ENCODE measurements around the gene LMNTD2.
"Not testable (repeated sequence)": the region's sequence is repeated elsewhere in the genome, so short reads cannot be mapped to it uniquely, and the experiment has no call there.

The LMNTD2 gene

DNA sequence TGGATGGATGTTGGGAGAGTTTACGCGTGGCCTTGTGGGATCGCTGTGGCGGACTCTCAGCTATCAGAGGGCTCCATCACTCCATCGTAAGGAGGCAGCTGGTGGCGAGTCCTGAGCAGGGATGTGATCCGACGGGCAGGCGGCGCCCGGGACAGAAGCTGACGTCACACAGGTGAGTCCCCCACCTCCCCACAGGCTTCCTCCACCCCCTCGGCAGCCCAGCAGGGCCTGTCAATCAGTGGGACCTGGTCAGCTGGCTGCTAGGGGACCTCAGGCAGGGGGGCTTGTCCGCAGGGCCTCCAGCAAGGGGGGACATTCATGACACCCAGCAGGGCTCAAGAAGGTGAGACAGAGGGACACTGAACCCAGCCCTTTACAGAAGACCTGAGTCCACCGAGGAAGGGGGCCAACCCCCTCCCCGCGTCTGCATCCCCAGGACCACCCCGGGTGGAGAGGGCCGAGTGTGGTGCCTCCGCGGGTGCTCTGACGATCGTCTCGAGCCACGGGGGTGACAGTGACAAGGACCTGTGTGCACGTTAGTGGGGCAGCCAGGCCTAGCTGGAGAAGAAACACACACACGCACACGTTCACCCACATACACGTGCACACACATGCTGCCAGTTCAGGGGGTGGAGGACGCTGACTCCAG is 32.2 kb downstream of the LMNTD2 start:
- no peak overlapping the region for H3K9ac ChIP-seq (ENCODE audit: low read depth in 1 of 2, low read length in 2 of 2)
- no peak overlapping the region for H3K4me3 ChIP-seq (ENCODE audit: low read length in 2 of 2)
- H3K4me1 ChIP-seq (ENCODE audit: control insufficient read depth in 2 of 2, insufficient read depth in 2 of 2, low read length in 2 of 2) = peaks cover 0 to under 1% of the 10 kb centered on the region in 2 donors
- H3K27me3 ChIP-seq (ENCODE audit: control insufficient read depth in 2 of 2, insufficient read depth in 2 of 2, low read length in 2 of 2) = no peaks in the 10 kb centered on the region
- peaks cover 8 to 14% of the 10 kb centered on the region in 2 donors for H3K36me3 ChIP-seq (ENCODE audit: control insufficient read depth in 2 of 2, insufficient read depth in 2 of 2, low read length in 2 of 2)
- no peak overlapping the region for H3K27ac ChIP-seq (ENCODE audit: low read depth in 2 of 2, low read length in 2 of 2)
- H3K9me3 ChIP-seq (ENCODE audit: control insufficient read depth in 2 of 2, low read length in 2 of 2) = no peaks in the 10 kb centered on the region

DNA sequence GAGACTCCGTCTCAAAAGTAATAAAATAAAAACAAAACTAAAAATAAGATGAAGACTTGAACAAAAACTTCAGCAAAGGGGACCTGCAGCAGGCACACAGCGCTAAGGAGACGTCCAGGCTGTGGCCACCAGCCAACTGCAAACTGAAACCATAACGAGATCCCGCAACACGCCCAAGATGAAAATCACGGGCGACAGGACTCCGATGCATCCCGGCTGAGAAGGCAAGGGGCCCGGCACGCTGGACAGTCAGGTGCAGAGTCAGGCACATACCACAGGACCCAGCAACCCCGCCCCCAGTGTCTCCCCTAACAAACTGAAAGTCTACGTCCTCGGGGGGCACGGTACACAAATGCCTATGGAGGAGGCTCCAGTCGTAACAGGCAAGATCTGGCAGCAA is 34.3 kb downstream of the LMNTD2 start:
- Histone ChIP-seq H3K9me3 (ENCODE audit: control insufficient read depth in 2 of 2, low read length in 2 of 2) (no peaks in the 10 kb centered on the region), H3K36me3 (ENCODE audit: control insufficient read depth in 2 of 2, insufficient read depth in 2 of 2, low read length in 2 of 2) (no peaks in the 10 kb centered on the region), H3K4me1 (ENCODE audit: control insufficient read depth in 2 of 2, insufficient read depth in 2 of 2, low read length in 2 of 2) (no peaks in the 10 kb centered on the region), H3K4me3 (ENCODE audit: low read length in 2 of 2) (no peak overlapping the region), H3K9ac (ENCODE audit: low read depth in 1 of 2, low read length in 2 of 2) (no peak overlapping the region), H3K27ac (ENCODE audit: low read depth in 2 of 2, low read length in 2 of 2) (no peak overlapping the region), H3K27me3 (ENCODE audit: control insufficient read depth in 2 of 2, insufficient read depth in 2 of 2, low read length in 2 of 2) (no peaks in the 10 kb centered on the region)

DNA sequence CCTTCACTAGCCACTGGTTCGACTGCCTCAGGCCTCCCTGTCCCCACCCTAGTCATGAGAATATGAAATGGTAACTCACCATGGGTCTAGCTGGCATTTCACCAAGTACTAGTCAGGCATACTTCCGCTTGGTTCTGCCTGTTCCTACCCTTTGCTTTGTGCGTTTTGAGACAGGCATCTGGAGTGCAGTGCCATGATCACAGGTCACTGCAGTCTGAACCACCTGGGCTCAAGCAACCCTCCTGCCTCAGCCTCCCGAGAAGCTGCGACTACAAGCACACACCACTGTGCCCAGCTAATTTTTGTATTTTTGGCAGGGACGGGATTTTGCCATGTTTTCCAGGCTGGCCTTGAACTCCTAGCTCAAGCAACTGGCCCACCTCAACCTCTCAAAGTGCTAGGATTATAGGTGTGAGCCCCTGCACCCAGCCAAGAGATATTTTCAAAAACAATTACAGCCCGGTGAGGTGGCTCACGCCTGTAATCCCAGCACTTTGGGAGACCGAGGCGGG is 39.3 kb downstream of the LMNTD2 start:
- no peaks in the 10 kb centered on the region for H3K27me3 ChIP-seq (ENCODE audit: control insufficient read depth in 2 of 2, insufficient read depth in 2 of 2, low read length in 2 of 2)
- peaks cover 0 to 3% of the 10 kb centered on the region in 2 donors for H3K9me3 ChIP-seq (ENCODE audit: control insufficient read depth in 2 of 2, low read length in 2 of 2)
- peaks cover 0 to 5% of the 10 kb centered on the region in 2 donors for H3K4me1 ChIP-seq (ENCODE audit: control insufficient read depth in 2 of 2, insufficient read depth in 2 of 2, low read length in 2 of 2)
- H3K36me3 ChIP-seq (ENCODE audit: control insufficient read depth in 2 of 2, insufficient read depth in 2 of 2, low read length in 2 of 2) = no peaks in the 10 kb centered on the region
- no peak overlapping the region for H3K4me3 ChIP-seq (ENCODE audit: low read length in 2 of 2)
- H3K27ac ChIP-seq (ENCODE audit: low read depth in 2 of 2, low read length in 2 of 2) = no peak overlapping the region
- H3K9ac ChIP-seq (ENCODE audit: low read depth in 1 of 2, low read length in 2 of 2) = no peak overlapping the region

DNA sequence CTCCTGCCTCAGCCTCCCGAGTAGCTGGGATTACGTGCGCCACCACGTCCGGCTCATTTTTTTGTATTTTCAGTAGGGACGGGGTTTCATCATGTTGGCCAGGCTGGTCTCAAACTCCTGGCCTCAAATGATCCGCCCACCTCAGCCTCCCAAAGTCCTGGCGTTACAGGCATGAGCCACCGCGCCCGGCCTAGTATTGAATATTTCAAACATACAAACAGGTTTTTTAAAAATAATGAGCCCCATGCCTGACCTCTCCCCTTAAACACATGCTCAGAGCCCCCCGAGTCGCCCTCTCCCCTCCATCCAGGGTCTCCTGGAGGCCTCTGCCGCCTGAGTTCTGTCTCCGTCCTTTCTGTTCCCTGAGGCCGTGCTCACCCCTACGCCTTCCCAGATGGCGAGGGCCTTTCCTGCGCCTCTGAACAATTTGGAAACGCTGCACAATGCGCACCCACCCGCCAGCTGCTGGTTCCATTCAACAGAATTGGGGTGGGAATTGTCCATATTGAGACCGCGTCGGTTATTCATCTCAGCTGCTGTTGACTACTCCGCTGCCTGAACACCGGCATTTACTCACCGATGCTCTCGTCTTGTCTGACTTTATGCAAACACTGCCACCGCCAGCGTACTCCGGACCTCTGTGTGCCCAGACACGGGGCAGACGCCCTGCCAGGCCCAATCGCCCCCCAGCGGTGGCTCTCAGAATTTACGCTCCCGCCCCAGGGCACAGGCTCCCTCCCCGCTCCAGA is 39.9 kb downstream of the LMNTD2 start:
- Histone ChIP-seq H3K36me3 (ENCODE audit: control insufficient read depth in 2 of 2, insufficient read depth in 2 of 2, low read length in 2 of 2) (no peaks in the 10 kb centered on the region), H3K9ac (ENCODE audit: low read depth in 1 of 2, low read length in 2 of 2) (no peak overlapping the region), H3K9me3 (ENCODE audit: control insufficient read depth in 2 of 2, low read length in 2 of 2) (peaks cover 0 to 3% of the 10 kb centered on the region in 2 donors), H3K4me1 (ENCODE audit: control insufficient read depth in 2 of 2, insufficient read depth in 2 of 2, low read length in 2 of 2) (peaks cover 0 to 5% of the 10 kb centered on the region in 2 donors), H3K27me3 (ENCODE audit: control insufficient read depth in 2 of 2, insufficient read depth in 2 of 2, low read length in 2 of 2) (no peaks in the 10 kb centered on the region), H3K27ac (ENCODE audit: low read depth in 2 of 2, low read length in 2 of 2) (no peak overlapping the region), H3K4me3 (ENCODE audit: low read length in 2 of 2) (no peak overlapping the region)

DNA sequence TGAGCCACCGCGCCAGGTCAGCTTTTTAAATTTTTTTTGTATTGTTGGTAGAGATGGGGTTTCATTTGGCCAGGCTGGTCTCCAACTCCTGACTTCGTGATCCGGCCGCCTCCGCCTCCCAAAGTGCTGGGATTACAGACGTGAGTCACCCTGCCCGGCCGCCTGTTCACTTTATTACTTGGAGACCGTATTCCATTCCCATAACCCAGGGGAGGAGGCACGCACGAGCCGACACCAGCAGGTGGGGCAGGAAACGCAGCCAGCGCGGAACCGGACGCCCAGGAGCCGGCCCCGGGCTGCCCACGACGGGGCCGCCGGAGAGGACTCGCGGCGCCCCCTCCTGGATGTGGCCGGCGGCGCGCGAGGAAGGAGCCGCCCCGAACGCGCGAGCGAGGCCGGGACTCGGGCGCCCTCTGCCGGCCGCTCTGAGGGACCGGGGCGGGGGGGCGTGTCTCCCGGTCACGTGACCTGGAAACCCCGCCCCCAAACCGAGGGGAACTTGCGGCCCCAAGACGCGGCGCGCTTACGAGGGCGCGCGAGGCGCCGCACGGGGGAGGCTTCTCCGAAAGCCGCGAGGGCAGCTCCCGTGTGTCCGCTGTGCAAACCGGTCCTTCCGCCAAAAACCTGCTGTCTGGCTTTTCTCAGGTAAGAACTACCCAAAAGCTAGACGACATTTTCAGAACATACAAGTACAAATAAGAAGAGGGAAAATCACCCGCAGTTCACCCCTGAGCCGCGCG is 41.9 kb downstream of the LMNTD2 start:
- Histone ChIP-seq H3K36me3 (ENCODE audit: control insufficient read depth in 2 of 2, insufficient read depth in 2 of 2, low read length in 2 of 2) (peaks cover 0 to 5% of the 10 kb centered on the region in 2 donors), H3K9ac (ENCODE audit: low read depth in 1 of 2, low read length in 2 of 2) (peak overlapping the region in 1 of 2 donors; percentile 26), H3K4me3 (ENCODE audit: low read length in 2 of 2) (peak overlapping the region; percentile 29 to 37), H3K27ac (ENCODE audit: low read depth in 2 of 2, low read length in 2 of 2) (peak overlapping the region; percentile 78 to 84), H3K27me3 (ENCODE audit: control insufficient read depth in 2 of 2, insufficient read depth in 2 of 2, low read length in 2 of 2) (no peaks in the 10 kb centered on the region), H3K4me1 (ENCODE audit: control insufficient read depth in 2 of 2, insufficient read depth in 2 of 2, low read length in 2 of 2) (peaks cover 0 to 5% of the 10 kb centered on the region in 2 donors), H3K9me3 (ENCODE audit: control insufficient read depth in 2 of 2, low read length in 2 of 2) (peaks cover 0 to 3% of the 10 kb centered on the region in 2 donors)

DNA sequence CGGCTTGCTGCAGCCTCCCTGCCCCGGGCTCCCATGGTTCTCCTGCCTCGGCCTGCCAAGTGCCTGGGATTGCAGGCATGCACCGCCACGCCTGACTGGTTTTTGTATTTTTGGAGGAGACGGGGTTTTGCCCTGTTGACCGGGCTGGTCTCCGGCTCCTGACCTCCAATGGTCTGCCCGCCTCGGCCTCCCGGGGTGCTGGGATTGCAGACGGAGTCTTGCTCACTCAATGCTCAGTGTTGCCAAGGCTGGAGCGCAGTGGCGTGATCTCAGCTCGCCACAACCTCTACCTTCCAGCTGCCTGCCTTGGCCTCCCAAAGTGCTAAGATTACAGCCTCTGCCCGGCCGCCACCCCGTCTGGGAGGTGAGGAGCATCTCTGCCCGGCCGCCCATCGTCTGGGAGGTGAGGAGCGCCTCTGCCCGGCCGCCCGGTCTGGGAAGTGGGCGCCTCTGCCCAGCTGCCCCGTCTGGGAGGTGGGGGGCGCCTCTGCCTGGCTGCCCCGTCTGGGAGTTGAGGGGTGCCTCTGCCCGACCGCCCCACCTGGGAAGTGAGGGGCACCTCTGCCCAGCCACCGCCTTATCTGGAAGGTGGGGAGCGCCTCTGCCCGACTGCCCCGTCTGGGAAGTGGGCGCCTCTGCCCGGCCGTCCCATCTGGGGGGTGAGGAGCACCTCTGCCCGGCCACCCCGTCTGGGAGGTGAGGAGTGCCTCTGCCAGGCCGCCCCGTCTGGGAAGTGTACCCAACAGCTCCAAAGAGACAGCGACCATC is 43.4 kb downstream of the LMNTD2 start:
- not testable (repeated sequence) for H3K4me1 ChIP-seq (ENCODE audit: control insufficient read depth in 2 of 2, insufficient read depth in 2 of 2, low read length in 2 of 2); H3K27me3 ChIP-seq (ENCODE audit: control insufficient read depth in 2 of 2, insufficient read depth in 2 of 2, low read length in 2 of 2); H3K4me3 ChIP-seq (ENCODE audit: low read length in 2 of 2); H3K36me3 ChIP-seq (ENCODE audit: control insufficient read depth in 2 of 2, insufficient read depth in 2 of 2, low read length in 2 of 2); H3K9ac ChIP-seq (ENCODE audit: low read depth in 1 of 2, low read length in 2 of 2); H3K27ac ChIP-seq (ENCODE audit: low read depth in 2 of 2, low read length in 2 of 2); H3K9me3 ChIP-seq (ENCODE audit: control insufficient read depth in 2 of 2, low read length in 2 of 2)

DNA sequence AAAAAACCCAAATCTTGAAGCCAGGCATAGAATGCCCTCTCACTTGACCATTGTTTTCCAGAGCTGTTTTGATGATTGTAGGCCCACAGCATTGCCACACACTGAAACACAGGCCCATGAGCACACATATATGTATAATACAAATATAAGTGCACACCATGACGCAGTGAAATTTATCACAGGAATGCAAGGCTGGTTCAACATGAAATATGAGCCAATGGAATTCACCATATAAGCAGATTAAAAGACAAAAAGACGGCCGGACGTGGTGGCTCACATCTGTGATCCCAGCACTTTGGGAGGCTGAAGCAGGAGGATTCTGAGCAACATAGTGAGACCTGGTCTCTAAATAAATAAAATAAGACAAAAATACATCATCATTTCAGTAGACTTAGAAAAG is 44.1 kb downstream of the LMNTD2 start:
- no peaks in the 10 kb centered on the region for H3K27me3 ChIP-seq (ENCODE audit: control insufficient read depth in 2 of 2, insufficient read depth in 2 of 2, low read length in 2 of 2)
- no peak overlapping the region for H3K27ac ChIP-seq (ENCODE audit: low read depth in 2 of 2, low read length in 2 of 2)
- H3K9ac ChIP-seq (ENCODE audit: low read depth in 1 of 2, low read length in 2 of 2) = no peak overlapping the region
- H3K36me3 ChIP-seq (ENCODE audit: control insufficient read depth in 2 of 2, insufficient read depth in 2 of 2, low read length in 2 of 2) = peaks cover 0 to 5% of the 10 kb centered on the region in 2 donors
- H3K4me1 ChIP-seq (ENCODE audit: control insufficient read depth in 2 of 2, insufficient read depth in 2 of 2, low read length in 2 of 2) = peaks cover 0 to 5% of the 10 kb centered on the region in 2 donors
- H3K9me3 ChIP-seq (ENCODE audit: control insufficient read depth in 2 of 2, low read length in 2 of 2) = peaks cover 0 to 3% of the 10 kb centered on the region in 2 donors
- H3K4me3 ChIP-seq (ENCODE audit: low read length in 2 of 2) = no peak overlapping the region

DNA sequence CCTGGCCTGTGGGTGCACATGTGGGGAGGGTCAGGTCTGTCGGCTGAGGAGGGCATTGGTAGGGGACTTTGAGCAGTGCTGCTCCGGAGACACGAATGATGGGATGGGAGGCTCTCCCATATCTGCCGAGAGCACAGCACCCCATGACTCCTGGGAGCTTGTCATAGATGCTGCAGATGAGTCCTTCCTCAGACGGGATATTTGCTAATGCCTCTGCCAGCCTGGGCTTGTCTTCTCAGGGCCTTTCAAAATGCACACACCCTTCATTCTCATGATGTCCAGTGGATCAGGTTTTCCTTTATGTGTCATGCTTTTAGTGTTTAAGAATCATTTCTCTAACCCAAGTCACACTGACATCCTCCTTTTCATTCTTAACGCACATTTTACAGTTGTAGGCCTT is 45.4 kb downstream of the LMNTD2 start:
- Histone ChIP-seq H3K4me1 (ENCODE audit: control insufficient read depth in 2 of 2, insufficient read depth in 2 of 2, low read length in 2 of 2) (peaks cover 0 to 5% of the 10 kb centered on the region in 2 donors), H3K9me3 (ENCODE audit: control insufficient read depth in 2 of 2, low read length in 2 of 2) (peaks cover 0 to 3% of the 10 kb centered on the region in 2 donors), H3K4me3 (ENCODE audit: low read length in 2 of 2) (no peak overlapping the region), H3K27me3 (ENCODE audit: control insufficient read depth in 2 of 2, insufficient read depth in 2 of 2, low read length in 2 of 2) (no peaks in the 10 kb centered on the region), H3K9ac (ENCODE audit: low read depth in 1 of 2, low read length in 2 of 2) (no peak overlapping the region), H3K36me3 (ENCODE audit: control insufficient read depth in 2 of 2, insufficient read depth in 2 of 2, low read length in 2 of 2) (peaks cover 0 to 6% of the 10 kb centered on the region in 2 donors), H3K27ac (ENCODE audit: low read depth in 2 of 2, low read length in 2 of 2) (no peak overlapping the region)

DNA sequence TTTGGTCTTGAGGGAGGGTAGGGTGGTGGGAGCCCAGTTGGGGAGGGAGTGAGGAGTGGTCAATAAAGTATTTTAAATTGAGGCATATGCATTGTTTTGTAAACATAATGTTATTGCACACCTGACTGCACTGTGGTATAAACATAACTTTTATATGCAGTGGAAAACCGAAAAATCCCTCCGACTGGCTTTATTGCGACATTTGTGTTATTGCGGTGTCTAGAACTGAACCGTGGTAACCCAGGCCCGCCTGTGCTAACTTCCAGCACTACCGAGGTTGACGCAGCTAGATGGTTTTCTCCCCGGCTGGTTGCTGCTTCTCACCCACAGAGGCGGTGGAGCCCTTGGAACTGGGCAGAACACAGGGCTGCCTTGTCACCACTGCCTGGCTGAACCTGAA is 45.9 kb downstream of the LMNTD2 start:
- Histone ChIP-seq H3K9ac (ENCODE audit: low read depth in 1 of 2, low read length in 2 of 2) (no peak overlapping the region), H3K9me3 (ENCODE audit: control insufficient read depth in 2 of 2, low read length in 2 of 2) (peaks cover 0 to 3% of the 10 kb centered on the region in 2 donors), H3K27ac (ENCODE audit: low read depth in 2 of 2, low read length in 2 of 2) (no peak overlapping the region), H3K4me1 (ENCODE audit: control insufficient read depth in 2 of 2, insufficient read depth in 2 of 2, low read length in 2 of 2) (peaks cover 0 to 5% of the 10 kb centered on the region in 2 donors), H3K27me3 (ENCODE audit: control insufficient read depth in 2 of 2, insufficient read depth in 2 of 2, low read length in 2 of 2) (no peaks in the 10 kb centered on the region), H3K4me3 (ENCODE audit: low read length in 2 of 2) (no peak overlapping the region), H3K36me3 (ENCODE audit: control insufficient read depth in 2 of 2, insufficient read depth in 2 of 2, low read length in 2 of 2) (peaks cover 0 to 9% of the 10 kb centered on the region in 2 donors)

Data from mucosa of rectum (tissue), 2 donors.